22Rv1 (cell line): ENCODE data around the gene RNF187.

Source experiments
- CTCF ChIP-seq: fragments of 450-650 bp; IDR thresholded peaks from 2 replicates; pipeline ENCODE4 v1.5.1; 2017; ENCODE audit warnings: mild to moderate bottlenecking
- ZFX ChIP-seq: fragments of 450-650 bp; IDR thresholded peaks from 2 replicates; pipeline ENCODE4 v1.6.1; 2017; ENCODE audit warnings: antibody characterized with exemption, borderline replicate concordance

GRCh38 chr1:228513236-228513900 is 26.2 kb downstream of the RNF187 start:
- TF ChIP-seq CTCF (no peak), ZFX (no peak)
